H1 (cell line): ENCODE measurements around the gene XPNPEP1. TPM values are rescaled to one million over a fixed set of nuclear protein-coding genes. Genes with fewer than 3 reads are reported as not detected.

Experiments used
- CTCF ChIA-PET: fragments of 300-600 bp; sonication (Branson Sonifier 250); formaldehyde crosslinking; loops from one replicate; lab custom pipeline; 2021; ENCODE audit not compliant: partially characterized antibody; lab: Charles Lee
- POLR2A ChIA-PET: fragments of 300-600 bp; sonication (Branson Sonifier 250); formaldehyde crosslinking; loops from one replicate; lab custom pipeline; 2021; ENCODE audit warnings: inconsistent platforms; ENCODE audit not compliant: partially characterized antibody; lab: Charles Lee
- DNase-seq, 2 experiments: peaks; one replicate each; pipeline versions ENCODE4 v3.0.0 to v3.0.0-alpha.2; 2010 to 2022; ENCODE audit warnings: low spot score in 2 of 2, low read depth in 1 of 2, mixed read lengths in 1 of 2
- FAIRE-seq: peaks from 2 replicates; lab custom pipeline; 2011; peaks lifted over from hg19 to GRCh38; lab: Jason Lieb, UNC
- H2AFZ ChIP-seq: 2 replicates; pipeline ENCODE4 v1.8.1; 2012; ENCODE audit warnings: low read length, inconsistent platforms
- H2AK5ac ChIP-seq: 2 replicates; pipeline ENCODE4 v1.6.1; 2013; ENCODE audit warnings: low read depth, low read length
- H2BK120ac ChIP-seq: replicated peaks from 2 replicates; pipeline ENCODE3; 2013; ENCODE audit warnings: low read depth, low read length, inconsistent platforms
- H2BK12ac ChIP-seq: 2 replicates; pipeline ENCODE4 v1.6.1; 2013; ENCODE audit warnings: low read depth, low read length
- H2BK15ac ChIP-seq: 2 replicates; pipeline ENCODE4 v1.6.1; 2013; ENCODE audit warnings: low read length
- H2BK20ac ChIP-seq: 2 replicates; pipeline ENCODE4 v1.6.1; 2013; ENCODE audit warnings: low read length
- H2BK5ac ChIP-seq: 2 replicates; pipeline ENCODE4 v1.6.1; 2013; ENCODE audit warnings: low read depth, low read length
- H3K14ac ChIP-seq: 2 replicates; pipeline ENCODE4 v1.6.1; 2013; ENCODE audit warnings: inconsistent platforms; ENCODE audit not compliant: insufficient read length
- H3K18ac ChIP-seq: 2 replicates; pipeline ENCODE4 v1.6.1; 2013; ENCODE audit warnings: low read length; ENCODE audit errors: extremely low read depth
- H3K23ac ChIP-seq: 2 replicates; pipeline ENCODE4 v1.6.1; 2013; ENCODE audit warnings: inconsistent platforms; ENCODE audit not compliant: insufficient read length
- H3K23me2 ChIP-seq: 2 replicates; pipeline ENCODE4 v1.6.1; 2013; ENCODE audit warnings: low read depth, low read length
- H3K27ac ChIP-seq: 2 replicates; pipeline ENCODE4 v1.6.1; 2011; ENCODE audit warnings: low read depth, low read length, inconsistent platforms
- H3K27me3 ChIP-seq, 4 experiments: replicated peaks in 1 of 4; 1 replicate in 1 of 4; 2 replicates in 3 of 4; pipeline versions ENCODE4 v1.6.1 to v1.8.1; 2011 to 2013; ENCODE audit warnings: low read length in 3 of 4, mild to moderate bottlenecking in 3 of 4, inconsistent platforms in 2 of 4, mixed read lengths in 2 of 4, moderate library complexity in 1 of 4; ENCODE audit not compliant: control insufficient read depth in 3 of 4, insufficient read depth in 3 of 4; ENCODE audit errors: extremely low read depth in 1 of 4
- H3K36me3 ChIP-seq, 4 experiments: 2 replicates each; pipeline versions ENCODE4 v1.6.1 to v1.8.1; 2011 to 2013; ENCODE audit warnings: mild to moderate bottlenecking in 4 of 4, low read length in 3 of 4, moderate library complexity in 2 of 4, control low read depth in 1 of 4, inconsistent platforms in 1 of 4; ENCODE audit not compliant: insufficient read depth in 4 of 4, control insufficient read depth in 2 of 4
- H3K4ac ChIP-seq: replicated peaks from 2 replicates; pipeline ENCODE3; 2013; ENCODE audit warnings: low read length, low read depth, mixed read lengths, inconsistent platforms; ENCODE audit not compliant: insufficient read length
- H3K4me1 ChIP-seq, 4 experiments: replicated peaks in 1 of 4; 1 replicate in 1 of 4; 2 replicates in 3 of 4; pipeline versions ENCODE4 v1.6.1 to v1.8.1; 2011 to 2013; ENCODE audit warnings: low read length in 3 of 4, inconsistent platforms in 2 of 4, mixed read lengths in 1 of 4; ENCODE audit not compliant: insufficient read depth in 4 of 4, control insufficient read depth in 3 of 4
- H3K4me2 ChIP-seq, 2 experiments: 2 replicates each; pipeline versions ENCODE4 v1.6.1 to v1.8.1; 2011 to 2013; ENCODE audit warnings: low read depth in 2 of 2, low read length in 2 of 2, control low read depth in 1 of 2, inconsistent platforms in 1 of 2, mild to moderate bottlenecking in 1 of 2; ENCODE audit not compliant: insufficient read depth in 1 of 2
- H3K4me3 ChIP-seq, 4 experiments: fragments of 200-600, 300-600 bp in 1 of 4; sonication (generic), shearing (Covaris generic), sonication (Bioruptor Twin) in 1 of 4; 2 replicates each; pipeline versions ENCODE4 v1.5.1 to v1.8.1; 2011 to 2016; ENCODE audit warnings: low read length in 4 of 4, low read depth in 3 of 4, control low read depth in 2 of 4, inconsistent platforms in 2 of 4, mild to moderate bottlenecking in 2 of 4, mixed read lengths in 1 of 4, moderate library complexity in 1 of 4; ENCODE audit not compliant: insufficient read depth in 2 of 4; ENCODE audit errors: extremely low read depth in 1 of 4
- H3K56ac ChIP-seq: replicated peaks from 2 replicates; pipeline ENCODE3; 2013; ENCODE audit warnings: low read depth, mild to moderate bottlenecking, mixed read lengths, low read length, inconsistent platforms; ENCODE audit not compliant: insufficient read length
- H3K79me1 ChIP-seq: 2 replicates; pipeline ENCODE4 v1.6.1; 2013; ENCODE audit warnings: low read depth, low read length, control low read depth
- H3K79me2 ChIP-seq, 2 experiments: 2 replicates each; pipeline versions ENCODE4 v1.6.1 to v1.8.1; 2012 to 2013; ENCODE audit warnings: low read length in 2 of 2, mild to moderate bottlenecking in 2 of 2, inconsistent platforms in 1 of 2; ENCODE audit not compliant: insufficient read depth in 2 of 2, control insufficient read depth in 1 of 2
- H3K9ac ChIP-seq, 4 experiments: replicated peaks in 1 of 4; 1 replicate in 1 of 4; 2 replicates in 3 of 4; pipeline versions ENCODE4 v1.6.1 to v1.8.1; 2011 to 2013; ENCODE audit warnings: low read depth in 3 of 4, low read length in 3 of 4, control low read depth in 2 of 4, mild to moderate bottlenecking in 2 of 4, moderate library complexity in 2 of 4, inconsistent platforms in 1 of 4; ENCODE audit errors: extremely low read depth in 1 of 4
- H3K9me3 ChIP-seq, 2 experiments: 2 replicates each; pipeline versions ENCODE4 v1.6.1 to v1.8.1; 2012 to 2013; ENCODE audit warnings: mild to moderate bottlenecking in 2 of 2, moderate library complexity in 2 of 2, control low read depth in 1 of 2, inconsistent platforms in 1 of 2, low read depth in 1 of 2, low read length in 1 of 2, mixed read lengths in 1 of 2; ENCODE audit not compliant: insufficient read depth in 2 of 2
- H4K20me1 ChIP-seq, 2 experiments: replicated peaks in 1 of 2; 2 replicates each; pipeline versions ENCODE3 to v1.8.1; 2011 to 2013; ENCODE audit warnings: inconsistent platforms in 2 of 2, low read length in 2 of 2, mild to moderate bottlenecking in 1 of 2; ENCODE audit not compliant: insufficient read depth in 2 of 2, control insufficient read depth in 1 of 2
- H4K5ac ChIP-seq: 2 replicates; pipeline ENCODE4 v1.6.1; 2013; ENCODE audit warnings: low read length, low read depth, mixed read lengths, inconsistent platforms; ENCODE audit not compliant: insufficient read length
- H4K8ac ChIP-seq: 2 replicates; pipeline ENCODE4 v1.8.0; 2013; ENCODE audit warnings: mild to moderate bottlenecking, moderate library complexity, low read length, inconsistent platforms; ENCODE audit not compliant: insufficient read depth; ENCODE audit errors: extremely low read depth
- H4K91ac ChIP-seq: replicated peaks from 2 replicates; pipeline ENCODE3; 2013; ENCODE audit warnings: low read length, mixed read lengths, inconsistent platforms; ENCODE audit not compliant: insufficient read length
- CBX8 ChIP-seq: fragments of 300-800, 300-1000 bp; sonication (generic); IDR thresholded peaks from 2 replicates; pipeline ENCODE4 v1.7.1; 2016; ENCODE audit warnings: low read depth, low read length, borderline replicate concordance
- CHD2 ChIP-seq: IDR thresholded peaks from 2 replicates; pipeline ENCODE4 v1.6.1; 2012; ENCODE audit warnings: low read length, improper control_type of control experiment
- JUN ChIP-seq: IDR thresholded peaks from 2 replicates; pipeline ENCODE4 v1.6.1; 2011; ENCODE audit warnings: low read depth, mild to moderate bottlenecking, improper control_type of control experiment, low read length
- KDM4A ChIP-seq: IDR thresholded peaks from one replicate; pipeline ENCODE4 v1.7.1; 2012; ENCODE audit warnings: low read depth, mild to moderate bottlenecking, moderate library complexity, low read length, inconsistent platforms; ENCODE audit not compliant: severe bottlenecking
- RXRA ChIP-seq: IDR thresholded peaks from 2 replicates; pipeline ENCODE4 v1.6.1; 2011; ENCODE audit warnings: low read depth, mild to moderate bottlenecking, low read length, moderate library complexity; ENCODE audit not compliant: insufficient read depth
- SP1 ChIP-seq: IDR thresholded peaks from 2 replicates; pipeline ENCODE4 v1.6.1; 2011; ENCODE audit warnings: low read depth, low read length
- SRF ChIP-seq: IDR thresholded peaks from 2 replicates; pipeline ENCODE4 v1.6.1; 2011; ENCODE audit warnings: mild to moderate bottlenecking, low read depth, low read length, moderate library complexity
- TCF12 ChIP-seq: IDR thresholded peaks from 2 replicates; pipeline ENCODE4 v1.6.1; 2011; ENCODE audit warnings: low read depth, mild to moderate bottlenecking, low read length
- WGBS, 2 experiments: shearing (Covaris generic) in 1 of 2; methylation state at CpG; one replicate each; pipeline versions ENCODE4 v1.1.6 to v1.1.7; 2013 to 2015; ENCODE audit warnings: low lambda C conversion rate in 2 of 2, mixed read lengths in 2 of 2, inconsistent platforms in 1 of 2, low coverage in 1 of 2, missing lambda C conversion rate in 1 of 2; ENCODE audit not compliant: insufficient replicate concordance in 2 of 2, insufficient coverage in 1 of 2, insufficient read length in 1 of 2; ENCODE audit errors: extremely low coverage in 1 of 2, missing lambda C conversion rate in 1 of 2; 5-methylcytosine and 5-hydroxymethylcytosine counted together
- polyA plus RNA-seq, 7 experiments: library from polyadenylated mRNA; depleted of rRNA in 3 of 7; stranded (reverse) in 5 of 7; unstranded in 2 of 7; fragments of >200 nt in 5 of 7; fragments of 200-250 nt in 2 of 7; gene quantifications; 1 replicate in 5 of 7; 2 replicates in 1 of 7; 4 replicates in 1 of 7; pipeline versions ENCODE4 v1.2.1 to v1.2.3, GENCODE V29; 2011 to 2013; ENCODE audit warnings: missing spikeins in 2 of 7, mixed read lengths in 2 of 7
- total RNA-seq: library from RNA; stranded (reverse); fragmentation: NEBNext Ultra II Directional; extraction: Animal tissue kit (Norgen Biotek cat#: 25700); gene quantifications from 2 replicates; pipeline ENCODE4 v1.2.1, GENCODE V29; 2021
- TF ChIP-seq, protein P1 (sequence below): IDR thresholded peaks from 2 replicates; pipeline ENCODE4 v1.6.1; 2011; ENCODE audit warnings: low read depth, mild to moderate bottlenecking, low read length; ENCODE audit not compliant: insufficient read depth

XPNPEP1 gene
- total and polyA plus RNA-seq, 2 of the 8 experiments (the other 6 are each of a cell fraction or from before 2014, with no cell fraction given), result 61.1 to 201 TPM

DNA sequence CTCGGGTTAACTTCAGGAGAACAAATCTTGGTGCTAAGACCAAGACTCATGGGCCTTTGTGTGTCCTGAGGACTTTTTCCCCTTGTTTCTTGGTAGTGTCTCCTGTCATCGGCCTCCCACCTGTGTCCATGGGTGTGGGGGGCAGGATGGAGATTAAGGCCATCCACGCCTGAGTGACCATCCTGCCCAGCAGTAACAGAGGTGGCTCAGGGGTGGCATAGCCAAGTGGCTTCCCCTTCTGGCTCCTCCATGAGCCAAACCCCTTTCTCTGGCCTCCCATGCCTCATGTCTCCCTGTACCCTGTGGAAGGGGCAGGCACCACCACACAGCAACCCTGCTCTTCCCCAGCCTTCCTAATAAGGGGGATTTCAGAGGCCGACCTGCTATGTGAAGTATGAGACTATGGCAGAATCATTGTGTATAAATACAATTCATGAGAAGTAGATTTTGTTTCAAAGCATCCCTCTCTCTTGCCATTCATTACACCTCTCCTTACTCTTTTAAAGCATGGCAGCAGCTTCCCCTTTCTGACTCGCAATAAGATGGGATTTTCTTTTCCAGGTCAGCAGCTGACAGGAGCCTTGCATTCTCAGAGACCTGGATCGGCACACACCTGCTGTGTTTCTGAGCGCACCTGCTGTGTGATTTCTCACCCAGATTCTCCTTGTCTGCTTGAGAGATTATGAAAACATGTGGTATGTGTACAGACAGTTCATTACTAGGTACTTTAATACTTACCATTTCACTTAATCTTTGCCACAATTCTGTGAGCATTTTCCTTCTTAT is 102.5 kb downstream of the XPNPEP1 start:
- Histone ChIP-seq H2AFZ (no peak overlapping the region), H3K9me3 (peaks cover 0 to 2% of the 10 kb centered on the region in 2 experiments; a peak in 1 of 4 replicates), H3K23me2 (no peaks in the 10 kb centered on the region), H2AK5ac (no peak overlapping the region), H4K20me1 (no peaks in the 10 kb centered on the region), H4K91ac (no peak overlapping the region), H2BK15ac (no peak overlapping the region), H2BK20ac (no peak overlapping the region), H2BK120ac (no peak overlapping the region), H3K4me3 (no peak overlapping the region), H3K27ac (no peak overlapping the region), H3K56ac (no peak overlapping the region), H3K18ac (no peak overlapping the region; the same call in 1 of the 2 replicates), H4K5ac (no peak overlapping the region), H3K4me1 (0 out of 7 replicates have a peak, but pooled peaks cover 0 to 2% (median 0%) of the 10 kb centered on the region in 4 experiments), H4K8ac (peak overlapping the region; percentile 51; the same call in 1 of the 2 replicates), H2BK5ac (0 out of 2 replicates have a peak overlapping the region, but pooled peaks have one; percentile 24), H3K27me3 (no peaks in the 10 kb centered on the region), H3K79me2 (no peaks in the 10 kb centered on the region), H3K9ac (no peak overlapping the region), H3K4me2 (no peak overlapping the region), H3K23ac (no peak overlapping the region), H3K36me3 (no peaks in the 10 kb centered on the region), H3K14ac (no peak overlapping the region), H3K4ac (no peak overlapping the region), H3K79me1 (no peaks in the 10 kb centered on the region), H2BK12ac (no peak overlapping the region)
- CTCF ChIA-PET, result no interaction called here
- no peak for DNase-seq
- WGBS, 2 experiments, result 87% methylated on average over 7 of the region's 7 CpGs; no CpG with 5 or more reads in 1 of the 2 experiments
- POLR2A ChIA-PET, result no interaction called here
- TF ChIP-seq CBX8 (no peak), TCF12 (no peak), SP1 (no peak), RXRA (no peak), JUN (no peak), SRF (no peak), CHD2 (no peak), KDM4A (no peak)
- TF ChIP-seq, protein P1, sequence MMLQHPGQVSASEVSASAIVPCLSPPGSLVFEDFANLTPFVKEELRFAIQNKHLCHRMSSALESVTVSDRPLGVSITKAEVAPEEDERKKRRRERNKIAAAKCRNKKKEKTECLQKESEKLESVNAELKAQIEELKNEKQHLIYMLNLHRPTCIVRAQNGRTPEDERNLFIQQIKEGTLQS, result no peak
- FAIRE-seq, result no peak
